HS-5 (cell line): ENCODE measurements around the gene KCTD16.

ENCODE experiments used
- DNase-seq: peaks from one replicate; pipeline ENCODE4 v3.0.0-alpha.2; 2012; ENCODE audit warnings: low read depth

Gene KCTD16

DNA sequence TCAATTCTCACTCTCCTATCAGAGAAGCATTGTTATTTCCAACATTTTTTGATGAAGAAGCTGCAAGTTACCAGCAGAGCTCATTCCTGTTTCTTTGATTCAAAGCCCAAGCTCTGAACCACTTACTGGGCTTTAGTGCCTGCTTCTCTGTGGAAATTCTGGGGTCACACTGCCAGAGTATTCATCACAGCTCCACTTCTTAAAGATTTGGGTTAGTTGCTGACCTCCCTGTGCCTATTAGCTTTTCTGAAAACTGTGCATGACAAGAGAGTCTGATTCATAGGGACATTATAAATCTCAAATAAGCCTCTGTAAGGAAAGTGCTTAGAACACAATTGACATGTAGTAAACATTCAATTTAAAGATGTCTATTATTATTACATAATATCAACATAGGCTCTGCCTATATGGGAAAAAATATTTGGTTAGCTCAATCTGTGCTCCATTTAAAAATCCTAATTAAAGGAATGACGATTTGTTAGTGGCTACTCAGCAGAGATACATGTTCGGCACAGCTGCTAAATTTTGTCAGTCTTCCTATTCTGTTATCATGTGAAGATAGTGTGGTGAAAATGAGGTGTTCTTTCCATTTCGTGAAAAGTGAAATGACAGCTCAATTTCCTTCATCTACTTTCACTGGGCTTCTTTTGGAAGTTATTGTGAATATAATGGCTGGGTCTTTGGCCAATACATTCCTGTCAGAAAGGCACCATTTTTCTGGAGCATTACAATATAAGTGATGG, 293.0 kb downstream of the KCTD16 start:
- DNase-seq: no peak

DNA sequence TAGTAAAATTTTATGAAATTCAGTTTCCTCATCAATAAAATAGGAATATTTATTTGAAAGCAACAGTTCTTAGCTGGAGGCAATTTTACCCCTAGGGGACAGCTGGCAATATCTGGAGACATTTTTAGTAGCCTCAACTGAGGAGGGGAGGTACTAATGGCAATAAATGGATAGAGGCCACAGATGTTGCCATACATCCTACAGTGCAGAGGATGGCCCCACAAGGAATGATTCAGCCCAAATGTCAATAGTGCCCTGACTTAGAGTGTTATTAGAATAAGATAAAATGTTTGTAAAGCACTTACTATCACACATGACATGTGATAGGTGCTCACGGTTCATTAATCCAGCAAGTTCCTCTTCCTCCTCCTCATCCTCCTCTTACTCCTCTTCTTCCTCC, 293.6 kb downstream of the KCTD16 start:
- DNase-seq: no peak

DNA sequence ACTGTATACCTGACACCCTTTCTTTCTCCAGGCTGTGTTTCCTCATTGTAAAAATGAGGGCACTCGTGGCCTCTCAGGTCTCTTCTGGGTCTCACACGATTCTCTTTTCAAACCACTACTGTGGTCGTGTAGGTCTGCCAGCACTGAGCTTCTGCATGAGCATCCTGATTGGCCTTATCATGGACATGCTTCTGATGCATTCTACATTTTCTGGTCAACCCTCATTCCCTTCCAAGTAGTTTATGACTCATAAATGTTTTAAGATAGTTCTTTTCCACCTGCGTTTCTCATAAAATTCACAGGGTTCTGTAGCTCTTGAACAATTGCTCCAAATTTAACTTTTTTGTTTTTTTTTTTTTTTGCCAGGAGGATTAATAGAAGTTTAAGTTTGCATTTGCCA, 294.8 kb downstream of the KCTD16 start:
- DNase-seq: no peak

DNA sequence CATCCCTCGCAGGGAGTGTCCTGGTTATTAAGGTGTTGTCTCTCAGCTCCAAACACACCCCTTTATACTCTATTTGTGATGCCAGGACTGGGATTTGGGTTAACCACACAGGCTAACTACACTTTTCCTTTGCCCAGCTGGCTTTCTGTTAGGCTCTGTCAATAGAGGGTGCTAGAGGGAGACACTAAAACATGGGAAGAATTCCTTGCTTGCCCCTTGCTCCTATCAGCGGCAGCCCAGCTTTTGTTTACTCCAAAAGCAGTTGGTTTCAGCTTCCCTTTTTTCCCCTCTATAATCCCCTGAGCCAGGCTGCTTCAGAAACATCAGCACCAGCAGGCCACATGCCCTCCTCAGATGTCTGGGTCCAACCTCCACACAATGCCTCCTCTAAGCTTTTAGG, 297.1 kb downstream of the KCTD16 start:
- DNase-seq: no peak

DNA sequence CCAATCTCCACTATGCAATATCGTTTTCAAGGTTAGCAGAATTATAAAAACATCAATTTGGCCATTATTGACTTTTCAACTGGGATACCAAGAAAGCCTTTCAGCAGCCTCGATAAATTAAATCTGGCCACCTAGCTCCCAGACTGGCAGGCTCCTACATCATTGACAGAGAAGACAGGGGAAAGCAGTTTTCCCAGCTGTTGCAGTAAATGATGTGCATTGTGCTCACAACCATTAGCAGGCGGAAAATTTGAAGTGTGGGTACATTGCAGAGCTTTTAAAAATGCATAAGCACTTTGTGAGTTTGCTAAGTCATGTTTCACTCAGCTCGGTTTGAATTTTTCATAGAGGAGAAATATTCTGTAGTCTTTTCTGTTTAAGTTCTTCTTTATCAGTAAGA, 297.9 kb downstream of the KCTD16 start:
- DNase-seq: no peak

DNA sequence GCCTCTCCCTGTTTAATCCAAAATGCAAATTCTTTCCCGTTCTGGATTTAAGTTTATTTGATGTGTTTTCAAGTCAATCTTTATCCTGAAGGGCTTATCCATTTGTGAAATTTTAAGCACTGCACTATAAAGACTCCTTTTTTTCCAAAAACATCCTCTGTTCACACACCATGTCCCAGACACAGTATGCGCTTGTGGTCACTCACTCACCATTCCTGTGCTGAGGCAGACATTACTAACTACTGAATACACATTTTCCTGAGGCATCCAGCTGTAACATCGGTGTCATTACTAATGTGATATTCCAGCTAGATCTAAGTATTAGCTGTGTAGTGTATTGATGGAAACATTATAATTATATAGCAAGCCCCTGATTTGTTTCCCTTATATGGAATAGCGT, 298.4 kb downstream of the KCTD16 start:
- DNase-seq: no peak

DNA sequence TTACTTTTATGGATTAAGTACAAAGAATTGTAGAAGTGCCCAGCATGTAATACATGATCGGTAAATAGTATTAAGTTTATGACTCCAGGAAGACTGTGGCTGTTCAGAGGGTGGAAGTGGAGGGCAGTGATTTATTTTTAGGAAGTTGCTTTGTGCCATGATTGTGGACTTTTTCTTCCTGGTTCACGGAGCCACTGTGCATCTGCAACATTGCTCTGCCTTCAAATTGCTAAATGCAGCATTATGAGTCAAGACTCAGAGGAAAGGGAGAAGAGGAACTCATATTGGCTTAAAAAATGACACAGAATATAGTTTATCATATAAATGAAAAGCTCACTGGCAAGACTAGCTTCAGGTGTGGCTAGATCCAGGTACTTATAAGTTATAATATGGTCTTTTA, 301.5 kb downstream of the KCTD16 start:
- no peak for DNase-seq

DNA sequence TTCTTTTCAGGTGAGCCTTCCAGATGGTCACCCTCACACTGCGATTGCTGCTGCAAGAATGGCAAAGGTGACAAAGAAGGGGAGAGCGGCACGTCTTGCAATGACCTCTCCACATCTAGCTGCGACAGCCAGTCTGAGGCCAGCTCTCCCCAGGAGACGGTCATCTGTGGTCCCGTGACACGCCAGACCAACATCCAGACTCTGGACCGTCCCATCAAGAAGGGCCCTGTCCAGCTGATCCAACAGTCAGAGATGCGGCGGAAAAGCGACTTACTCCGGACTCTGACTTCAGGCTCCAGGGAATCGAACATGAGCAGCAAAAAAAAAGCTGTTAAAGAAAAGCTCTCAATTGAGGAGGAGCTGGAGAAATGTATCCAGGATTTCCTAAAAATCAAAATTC, 303.0 kb downstream of the KCTD16 start:
- no peak for DNase-seq

DNA sequence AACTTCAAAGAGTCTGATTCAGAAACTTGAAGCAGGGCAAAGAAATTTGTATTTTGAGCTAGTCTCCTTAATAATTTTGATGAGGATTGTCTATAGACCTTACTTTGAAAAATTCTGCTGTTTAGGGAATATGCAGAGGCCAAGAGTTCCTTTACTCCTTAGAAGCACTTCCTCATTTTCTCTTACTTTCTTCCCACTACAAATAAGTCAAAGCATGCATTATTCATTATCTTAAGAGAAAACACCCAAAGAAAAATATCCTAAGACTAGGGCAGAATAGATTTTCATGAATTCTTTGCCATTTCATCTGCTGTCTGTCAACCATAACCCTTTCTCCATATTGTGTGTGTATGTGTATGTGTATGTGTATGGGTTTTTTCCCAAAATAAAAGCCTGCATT, 307.9 kb downstream of the KCTD16 start:
- DNase-seq: no peak

DNA sequence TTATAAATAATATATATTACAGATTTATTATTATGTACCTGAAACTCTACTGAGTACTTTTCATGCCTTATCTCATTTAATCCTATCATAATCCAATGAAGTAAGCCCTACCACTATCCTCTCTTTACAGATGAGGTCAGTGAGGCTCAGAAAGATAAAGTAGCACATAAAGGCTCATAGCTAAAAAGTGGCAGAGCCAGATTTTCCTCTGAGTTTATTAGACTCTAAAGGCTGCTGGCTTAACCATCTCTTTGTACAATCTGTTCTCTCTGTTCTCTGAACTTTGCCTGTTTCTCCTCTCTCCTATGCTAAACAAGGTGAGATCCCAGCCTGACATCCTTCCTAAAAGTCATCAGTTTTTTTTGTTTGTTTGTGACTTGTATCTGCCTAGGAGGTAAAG, 311.2 kb downstream of the KCTD16 start:
- no peak for DNase-seq

DNA sequence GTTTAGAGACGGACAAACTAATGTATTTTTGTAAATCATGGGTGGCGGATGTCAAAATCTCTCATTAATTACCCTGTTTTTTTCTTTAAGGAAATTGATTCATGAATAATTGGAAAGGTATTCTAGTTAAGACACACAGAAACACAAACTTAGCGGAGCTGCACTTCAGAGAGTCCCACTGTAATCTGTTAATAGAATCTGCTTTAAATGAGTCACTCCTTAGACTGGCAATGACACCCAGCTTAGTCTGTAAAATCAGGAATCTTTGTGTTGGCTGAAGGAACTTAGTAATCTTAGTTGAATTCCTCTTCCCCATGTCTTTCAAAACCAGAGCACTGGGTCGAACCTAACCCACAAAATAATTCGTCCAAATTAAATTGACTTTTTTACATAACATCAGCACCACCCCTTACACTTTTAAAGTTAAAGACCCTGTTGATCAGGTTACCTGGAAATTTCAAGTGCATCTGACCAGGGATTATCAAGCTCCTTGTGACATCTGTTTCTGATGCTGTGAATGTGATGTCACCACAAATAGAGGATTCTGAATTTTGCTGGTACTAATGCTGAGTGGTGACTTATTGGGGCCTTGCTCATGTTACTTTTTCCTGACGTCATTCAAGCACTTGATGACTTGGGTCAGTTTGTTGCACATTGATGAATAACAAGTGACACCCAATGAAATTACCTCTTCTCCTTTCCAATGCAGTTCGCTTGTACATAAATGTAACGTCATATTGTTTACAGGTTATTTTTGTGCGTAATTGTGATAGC, 313.6 kb downstream of the KCTD16 start:
- DNase-seq: peak; percentile 80

DNA sequence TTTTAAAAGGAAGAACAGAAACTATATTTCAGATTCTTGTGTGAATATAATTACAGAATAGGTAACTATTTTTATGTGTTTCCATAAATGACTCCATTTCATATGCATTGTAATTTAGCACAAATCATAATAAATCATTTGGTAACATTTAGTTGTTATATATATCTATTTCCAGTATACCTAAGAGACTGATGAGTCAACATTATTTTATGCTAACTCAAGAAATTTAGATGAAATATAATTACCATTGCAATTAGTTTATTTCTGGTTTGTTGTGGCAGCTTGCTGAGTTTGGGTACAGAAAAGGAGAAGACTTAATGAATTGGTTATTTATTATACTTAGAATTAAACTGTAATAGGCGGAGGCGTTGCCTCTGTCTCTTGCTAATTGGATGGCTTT, 314.9 kb downstream of the KCTD16 start:
- DNase-seq: no peak

DNA sequence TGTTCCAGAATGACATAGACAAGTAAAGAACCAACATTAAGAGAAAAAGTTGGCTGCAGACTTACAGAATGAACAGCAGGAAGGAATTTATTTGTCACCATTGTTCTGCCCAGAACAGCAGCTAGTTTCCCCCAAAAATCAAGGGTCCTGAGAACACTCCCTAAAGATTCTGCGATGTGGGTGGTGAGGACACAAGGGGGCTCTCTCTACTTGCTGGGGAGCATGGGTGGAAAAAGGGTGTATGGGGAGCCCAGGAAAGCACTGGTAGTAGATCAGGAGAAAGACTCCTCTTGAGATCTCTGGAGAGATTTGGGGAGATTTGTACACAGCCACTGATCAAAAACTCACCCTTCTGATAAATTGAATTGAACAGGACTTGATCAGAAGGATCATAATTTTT, 316.5 kb downstream of the KCTD16 start:
- DNase-seq: no peak

DNA sequence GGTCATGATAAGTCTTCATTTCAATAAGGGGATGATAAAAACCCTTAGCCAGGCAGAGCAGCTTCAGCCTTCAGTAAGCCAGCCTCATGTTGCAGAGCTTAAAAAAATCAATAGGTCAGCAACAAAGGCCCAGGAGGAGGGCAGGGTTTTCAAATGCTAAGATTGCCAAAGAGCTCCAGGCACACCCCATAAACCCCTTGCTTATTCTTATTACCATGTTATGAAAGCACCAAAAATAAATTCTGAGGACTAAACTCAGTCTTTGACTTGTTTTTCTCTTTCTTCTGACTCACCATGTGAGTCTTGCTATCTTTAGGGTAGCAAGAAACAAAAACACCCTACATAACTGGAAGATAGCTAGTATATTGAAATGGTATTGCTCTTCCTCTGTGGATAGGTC, 317.1 kb downstream of the KCTD16 start:
- DNase-seq: no peak

DNA sequence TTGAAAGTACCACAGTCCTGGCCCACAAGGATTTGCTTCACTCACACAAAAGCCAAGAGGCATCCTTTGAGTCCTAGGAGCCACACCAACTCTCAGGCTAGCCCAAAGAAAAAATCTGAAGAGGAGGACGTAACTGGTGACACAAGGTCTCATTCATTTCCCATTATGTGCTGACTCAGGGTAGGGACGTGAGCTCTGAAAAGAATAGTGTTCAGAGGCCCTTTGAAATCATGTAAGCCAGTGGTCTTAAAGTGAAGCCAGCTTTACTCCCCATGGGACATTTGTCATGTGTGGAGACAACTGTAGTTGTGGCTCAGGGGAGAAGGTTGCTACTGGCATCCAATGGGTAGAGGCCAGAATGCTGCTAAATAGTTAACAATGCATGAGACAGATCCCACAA, 332.4 kb downstream of the KCTD16 start:
- DNase-seq: no peak

DNA sequence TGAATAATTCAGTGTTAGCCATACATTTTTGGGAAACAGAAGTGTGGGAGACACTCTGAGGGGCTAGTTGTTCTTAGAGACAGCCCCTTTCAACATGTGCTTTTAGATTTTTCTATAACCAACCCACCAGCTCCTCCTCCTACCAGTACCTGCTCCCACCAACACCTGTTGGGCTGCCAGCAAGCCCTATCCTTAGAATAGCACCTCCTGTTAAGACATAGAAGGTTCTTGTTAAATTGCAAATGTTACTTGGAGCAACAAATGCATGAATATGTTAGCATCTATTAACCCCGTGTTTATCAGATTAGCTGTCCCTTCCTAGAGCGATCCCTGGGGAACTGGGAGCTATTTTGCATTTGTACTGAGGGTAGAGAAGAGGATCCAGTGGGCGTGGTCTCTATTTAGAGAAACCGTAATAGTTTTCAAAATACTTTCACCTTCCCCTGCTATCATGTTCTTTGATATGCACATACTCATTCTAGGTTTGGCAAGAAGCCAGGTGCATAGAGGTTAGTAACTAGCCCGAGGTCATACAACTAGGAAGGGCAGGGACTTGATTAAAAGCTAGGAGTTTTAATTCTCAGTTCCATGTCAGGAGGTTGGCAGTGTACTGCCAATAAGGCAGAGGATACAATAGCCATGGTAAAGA, 334.4 kb downstream of the KCTD16 start:
- no peak for DNase-seq

DNA sequence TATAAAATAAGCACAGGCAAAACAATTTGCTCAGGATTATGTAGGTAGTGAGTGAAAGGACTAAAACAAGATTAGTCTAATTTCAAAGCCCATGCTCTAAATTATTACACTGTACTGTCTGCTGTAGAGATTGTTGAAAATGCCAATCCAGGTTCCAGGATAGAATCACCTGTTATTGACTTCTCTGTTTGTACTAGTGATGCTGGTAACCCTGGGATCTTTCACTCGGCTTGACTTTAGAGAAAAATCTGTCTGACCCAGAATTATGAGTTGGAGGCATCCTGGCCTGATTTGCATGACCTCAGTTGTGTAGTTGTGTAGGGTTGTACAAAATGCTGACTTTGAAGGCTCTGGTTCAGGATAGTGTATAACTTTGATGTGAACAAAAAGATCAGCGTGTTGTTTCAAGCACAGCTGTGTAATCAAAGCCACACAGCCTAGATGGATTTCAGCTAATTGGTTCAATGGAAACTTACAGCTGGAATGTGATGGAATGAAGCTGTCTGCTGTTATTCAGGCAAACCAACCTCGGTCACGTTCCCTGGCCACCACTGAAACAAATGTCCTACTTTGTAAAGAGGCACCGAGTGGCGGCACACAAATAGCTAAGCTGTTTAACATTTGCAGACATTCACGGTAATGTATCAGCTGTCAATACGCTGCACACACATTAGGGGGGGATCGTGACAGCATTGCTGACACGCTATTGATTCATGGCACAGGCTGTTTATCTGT, 340.3 kb downstream of the KCTD16 start:
- DNase-seq: no peak

DNA sequence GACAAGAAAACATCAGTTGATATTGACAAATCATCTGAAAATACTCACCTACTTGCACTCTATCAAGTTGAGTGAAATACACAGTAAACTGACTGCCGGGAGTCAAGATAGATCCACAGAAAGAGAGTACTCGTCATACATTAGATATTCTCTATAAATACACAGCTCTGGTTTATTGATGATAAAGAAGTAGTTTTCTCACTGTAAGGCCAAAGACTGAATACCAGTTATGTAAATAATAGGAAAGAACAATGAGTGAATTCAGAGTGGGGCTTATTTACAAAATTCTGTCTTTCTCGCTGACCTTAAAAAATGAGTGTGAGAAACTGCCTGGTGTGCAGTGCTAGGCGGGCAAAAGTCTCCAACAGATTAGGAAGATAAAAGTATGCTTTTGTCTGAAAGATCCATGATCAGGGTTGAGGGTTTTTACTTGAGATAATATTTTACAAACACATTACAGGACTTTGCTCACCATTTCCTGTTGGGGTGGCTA, 341.0 kb downstream of the KCTD16 start:
- DNase-seq: no peak

DNA sequence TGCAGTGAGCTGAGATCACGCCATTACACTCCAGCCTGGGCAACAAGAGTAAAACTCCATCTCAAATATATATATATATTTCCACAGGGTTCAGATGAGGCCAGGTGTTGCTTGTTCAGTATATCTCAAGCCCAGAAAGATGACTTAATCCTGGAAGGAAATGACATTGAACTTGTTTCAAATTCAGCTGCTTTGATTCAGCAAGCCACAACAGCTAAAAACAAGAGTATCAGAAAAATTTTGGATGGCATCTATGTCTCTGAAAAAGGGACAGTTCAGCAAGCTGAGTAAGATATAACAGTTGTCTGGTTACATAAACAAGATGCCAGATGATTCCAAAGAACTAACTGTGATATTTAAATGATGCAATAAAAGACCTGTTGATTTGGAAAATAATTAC, 352.0 kb downstream of the KCTD16 start:
- no peak for DNase-seq

DNA sequence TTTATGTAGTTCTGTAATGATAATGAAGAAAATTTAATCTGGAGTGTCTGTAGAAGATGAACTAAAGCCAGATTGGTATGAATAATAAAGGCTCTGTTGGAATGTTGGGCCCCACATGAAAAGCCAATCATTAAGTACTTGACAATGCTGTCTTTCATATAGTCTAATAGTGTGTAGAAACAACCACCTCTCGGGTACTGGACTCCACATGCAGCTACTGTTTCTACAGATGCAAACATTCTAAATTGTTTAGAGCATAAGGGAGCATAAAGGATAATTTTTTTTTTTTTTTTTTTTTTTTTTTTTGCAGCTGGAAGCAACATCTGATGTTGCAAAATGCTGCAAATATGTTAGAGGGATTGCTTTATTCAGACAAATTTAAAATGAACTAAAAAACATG, 354.3 kb downstream of the KCTD16 start:
- no peak for DNase-seq

DNA sequence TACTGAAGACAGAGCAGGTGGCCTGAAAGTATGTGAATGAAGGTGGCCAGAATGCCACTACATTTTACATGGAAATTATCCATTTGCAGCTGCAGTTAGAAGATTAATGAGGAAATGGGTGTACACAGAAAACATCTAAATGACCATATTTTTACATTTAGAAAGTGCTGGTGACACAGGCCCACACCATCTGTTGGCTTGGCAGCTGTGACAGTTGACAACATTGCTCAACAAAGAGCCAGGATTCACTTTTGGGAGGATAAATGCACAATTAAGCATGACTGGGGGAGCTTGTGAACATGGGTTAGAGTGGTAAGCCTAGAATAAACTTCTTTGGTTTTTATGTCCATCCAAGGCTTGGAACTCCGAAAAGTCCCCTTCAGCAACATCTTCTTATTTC, 360.5 kb downstream of the KCTD16 start:
- DNase-seq: no peak
